ENCODE results near the gene PTPN4.

PTPN4 gene

GRCh38 chr2:119827866-119828507, 68.3 kb downstream of the PTPN4 start:
- TF ChIP-seq TOX (CRISPR knock-in tag; IDR thresholded peaks at IDR 0.05; ENCODE audit: borderline replicate concordance) = no peak
- TF ChIP-seq CREB5 (CRISPR knock-in tag; IDR thresholded peaks at IDR 0.05; ENCODE audit: low read depth) = no peak
- no peak for TF ChIP-seq OSR1 (CRISPR knock-in tag; IDR thresholded peaks at IDR 0.05)
- TF ChIP-seq RARB (CRISPR knock-in tag; IDR thresholded peaks at IDR 0.05) = no peak
- TF ChIP-seq ZFP30 (CRISPR knock-in tag; IDR thresholded peaks at IDR 0.05) = no peak
- TF ChIP-seq BACH2 (CRISPR knock-in tag; IDR thresholded peaks at IDR 0.05; ENCODE audit: borderline replicate concordance) = no peak
- TF ChIP-seq PPARA (CRISPR knock-in tag; IDR thresholded peaks at IDR 0.05; ENCODE audit: borderline replicate concordance) = no peak
- no peak for TF ChIP-seq CSDC2 (CRISPR knock-in tag; IDR thresholded peaks at IDR 0.05)
- no peak for TF ChIP-seq CSRNP3 (CRISPR knock-in tag; IDR thresholded peaks at IDR 0.05)
- TF ChIP-seq ZNF8 (CRISPR knock-in tag; IDR thresholded peaks at IDR 0.05) = no peak
- TF ChIP-seq ARNTL (CRISPR knock-in tag; IDR thresholded peaks at IDR 0.05; ENCODE audit: borderline replicate concordance, low read depth) = no peak
- TF ChIP-seq SNAI2 (CRISPR knock-in tag; IDR thresholded peaks at IDR 0.05) = no peak
- TF ChIP-seq ZFP3 (CRISPR knock-in tag; IDR thresholded peaks at IDR 0.05) = no peak
- no peak for TF ChIP-seq POU6F1 (CRISPR knock-in tag; IDR thresholded peaks at IDR 0.05; ENCODE audit: borderline replicate concordance, low read depth)
- TF ChIP-seq PATZ1 (CRISPR knock-in tag; IDR thresholded peaks at IDR 0.05; ENCODE audit: borderline replicate concordance) = no peak
- no peak for TF ChIP-seq ISL1 (CRISPR knock-in tag; IDR thresholded peaks at IDR 0.05)
- TF ChIP-seq ZNF565 (CRISPR knock-in tag; conservative IDR thresholded peaks at IDR 0.05; ENCODE audit: low read depth) = no peak
- TF ChIP-seq TSHZ2 (CRISPR knock-in tag; IDR thresholded peaks at IDR 0.05) = no peak
- no peak for TF ChIP-seq ZC3H10 (CRISPR knock-in tag; IDR thresholded peaks at IDR 0.05)
- no peak for TF ChIP-seq ESRRG (CRISPR knock-in tag; IDR thresholded peaks at IDR 0.05)
- no peak for ATAC-seq

- TF ChIP-seq CSDC2 (CRISPR knock-in tag; IDR thresholded peaks at IDR 0.05) (no peak), ARNTL (CRISPR knock-in tag; IDR thresholded peaks at IDR 0.05; ENCODE audit: borderline replicate concordance, low read depth) (no peak), TSHZ2 (CRISPR knock-in tag; IDR thresholded peaks at IDR 0.05) (no peak), ZNF70 (CRISPR knock-in tag; IDR thresholded peaks at IDR 0.05) (no peak), TOX (CRISPR knock-in tag; IDR thresholded peaks at IDR 0.05; ENCODE audit: borderline replicate concordance) (no peak), TCF4 (CRISPR knock-in tag; IDR thresholded peaks at IDR 0.05; ENCODE audit: borderline replicate concordance) (no peak), ZFP30 (CRISPR knock-in tag; IDR thresholded peaks at IDR 0.05) (no peak), ISL1 (CRISPR knock-in tag; IDR thresholded peaks at IDR 0.05) (no peak), PATZ1 (CRISPR knock-in tag; IDR thresholded peaks at IDR 0.05; ENCODE audit: borderline replicate concordance) (no peak), PPARA (CRISPR knock-in tag; IDR thresholded peaks at IDR 0.05; ENCODE audit: borderline replicate concordance) (no peak), OSR1 (CRISPR knock-in tag; IDR thresholded peaks at IDR 0.05) (no peak), ZNF565 (CRISPR knock-in tag; conservative IDR thresholded peaks at IDR 0.05; ENCODE audit: low read depth) (no peak), RARB (CRISPR knock-in tag; IDR thresholded peaks at IDR 0.05) (no peak), ZNF8 (CRISPR knock-in tag; IDR thresholded peaks at IDR 0.05) (no peak), ESRRG (CRISPR knock-in tag; IDR thresholded peaks at IDR 0.05) (no peak)
- ATAC-seq = no peak
These were observed 76.9 kb downstream of the PTPN4 start for GRCh38 chr2:119836455-119837142.
